ENCODE results near the gene GRAMD4. TPM values are rescaled to one million over a fixed set of nuclear protein-coding genes. Genes with fewer than 3 reads are reported as not detected.
"Not testable (repeated sequence)": the region's sequence is repeated elsewhere in the genome, so short reads cannot be mapped to it uniquely, and the experiment has no call there.

GRAMD4 gene
- total RNA-seq, 1 experiment from 2014 or later: 18.4 TPM

DNA sequence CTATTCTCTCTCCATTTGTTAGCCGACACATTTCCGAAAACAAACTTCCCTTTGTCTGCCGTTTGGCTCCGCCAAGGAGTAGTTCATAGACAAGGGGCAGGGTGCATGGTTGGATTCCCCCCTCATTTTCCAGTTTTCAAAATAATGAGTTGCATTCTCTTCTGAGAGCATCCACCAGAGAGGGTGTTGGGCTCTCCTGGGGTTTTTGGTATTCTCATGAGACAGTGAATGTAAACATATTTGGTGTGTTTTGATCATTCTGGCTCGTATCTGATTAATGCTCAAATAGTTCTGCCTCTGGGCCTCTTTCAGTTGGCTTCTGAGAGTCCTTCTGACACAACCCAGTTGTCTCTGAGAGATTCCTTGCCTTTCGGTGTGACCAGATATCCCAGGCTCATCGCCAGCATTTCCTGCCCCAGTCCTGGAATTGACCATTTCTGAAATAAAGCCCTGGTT is 21.7 kb downstream of the GRAMD4 start:
- no TSS peak for BruUV-seq (replicated peaks)
- Histone ChIP-seq H3K27ac (ENCODE audit: low read depth, low read length, poor library complexity, severe bottlenecking) (no peak overlapping the region), H3K4me3 (ENCODE audit: low read depth, low read length, poor library complexity, severe bottlenecking) (no peak overlapping the region), H3K9me3 (ENCODE audit: low read depth, low read length, poor library complexity, severe bottlenecking) (no peaks in the 10 kb centered on the region), H3K4me1 (ENCODE audit: insufficient read depth, low read length, poor library complexity, severe bottlenecking) (peaks cover 4% of the 10 kb centered on the region), H3K36me3 (ENCODE audit: insufficient read depth, low read length, poor library complexity, severe bottlenecking) (no peaks in the 10 kb centered on the region), H3K27me3 (replicated peaks; ENCODE audit: insufficient read depth, low read depth, low read length, poor library complexity) (no peaks in the 10 kb centered on the region)
- ChIA-PET POLR2A (ENCODE audit: low non-redundant PET) (no interaction called here), CTCF (no interaction called here)
- DNase-seq (ENCODE audit: low spot score): no peak
- intact Hi-C loops (cut with micrococcal nuclease; ENCODE audit: unreplicated experiment): no loop called here
- TF ChIP-seq, protein P1, sequence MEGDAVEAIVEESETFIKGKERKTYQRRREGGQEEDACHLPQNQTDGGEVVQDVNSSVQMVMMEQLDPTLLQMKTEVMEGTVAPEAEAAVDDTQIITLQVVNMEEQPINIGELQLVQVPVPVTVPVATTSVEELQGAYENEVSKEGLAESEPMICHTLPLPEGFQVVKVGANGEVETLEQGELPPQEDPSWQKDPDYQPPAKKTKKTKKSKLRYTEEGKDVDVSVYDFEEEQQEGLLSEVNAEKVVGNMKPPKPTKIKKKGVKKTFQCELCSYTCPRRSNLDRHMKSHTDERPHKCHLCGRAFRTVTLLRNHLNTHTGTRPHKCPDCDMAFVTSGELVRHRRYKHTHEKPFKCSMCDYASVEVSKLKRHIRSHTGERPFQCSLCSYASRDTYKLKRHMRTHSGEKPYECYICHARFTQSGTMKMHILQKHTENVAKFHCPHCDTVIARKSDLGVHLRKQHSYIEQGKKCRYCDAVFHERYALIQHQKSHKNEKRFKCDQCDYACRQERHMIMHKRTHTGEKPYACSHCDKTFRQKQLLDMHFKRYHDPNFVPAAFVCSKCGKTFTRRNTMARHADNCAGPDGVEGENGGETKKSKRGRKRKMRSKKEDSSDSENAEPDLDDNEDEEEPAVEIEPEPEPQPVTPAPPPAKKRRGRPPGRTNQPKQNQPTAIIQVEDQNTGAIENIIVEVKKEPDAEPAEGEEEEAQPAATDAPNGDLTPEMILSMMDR (conservative IDR thresholded peaks at IDR 0.05; ENCODE audit: low read depth, low read length): no peak
- no peak for TF ChIP-seq EZH2 (IDR thresholded peaks at IDR 0.05; ENCODE audit: borderline replicate concordance, low read depth, low read length, poor library complexity, severe bottlenecking)

DNA sequence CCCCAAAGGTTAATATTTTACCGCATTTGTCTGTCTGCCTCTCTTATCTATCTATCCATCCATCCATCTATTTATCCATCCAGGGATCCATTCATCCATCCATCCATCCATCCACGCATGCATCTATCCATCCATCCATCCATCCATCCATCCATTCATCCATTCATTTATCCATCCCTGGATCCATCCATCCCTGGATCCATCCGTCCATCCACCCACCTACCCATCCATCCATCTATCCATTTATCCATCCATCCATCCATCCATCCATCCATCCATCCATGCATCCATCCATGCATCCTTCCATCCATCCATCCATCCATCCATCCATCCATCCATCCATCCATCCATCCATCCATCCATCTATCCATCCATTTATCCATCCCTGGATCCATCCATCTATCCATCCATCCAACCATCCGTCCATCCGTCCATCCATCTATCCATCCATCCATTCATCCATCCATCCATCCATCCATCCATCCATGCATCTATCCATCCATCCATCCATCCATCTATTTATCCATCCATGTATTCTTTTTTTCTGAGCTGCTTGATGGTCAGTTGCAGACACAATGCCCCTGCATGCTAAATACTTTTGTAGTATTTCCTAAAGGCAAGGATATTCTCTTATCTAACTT is 22.8 kb downstream of the GRAMD4 start:
- H3K36me3 ChIP-seq (ENCODE audit: insufficient read depth, low read length, poor library complexity, severe bottlenecking); BruUV-seq (replicated peaks); H3K27me3 ChIP-seq (replicated peaks; ENCODE audit: insufficient read depth, low read depth, low read length, poor library complexity); CTCF ChIA-PET; H3K4me1 ChIP-seq (ENCODE audit: insufficient read depth, low read length, poor library complexity, severe bottlenecking); H3K9me3 ChIP-seq (ENCODE audit: low read depth, low read length, poor library complexity, severe bottlenecking); DNase-seq (ENCODE audit: low spot score); POLR2A ChIA-PET (ENCODE audit: low non-redundant PET); H3K4me3 ChIP-seq (ENCODE audit: low read depth, low read length, poor library complexity, severe bottlenecking); H3K27ac ChIP-seq (ENCODE audit: low read depth, low read length, poor library complexity, severe bottlenecking); intact Hi-C loops (cut with micrococcal nuclease; ENCODE audit: unreplicated experiment): not testable (repeated sequence)

DNA sequence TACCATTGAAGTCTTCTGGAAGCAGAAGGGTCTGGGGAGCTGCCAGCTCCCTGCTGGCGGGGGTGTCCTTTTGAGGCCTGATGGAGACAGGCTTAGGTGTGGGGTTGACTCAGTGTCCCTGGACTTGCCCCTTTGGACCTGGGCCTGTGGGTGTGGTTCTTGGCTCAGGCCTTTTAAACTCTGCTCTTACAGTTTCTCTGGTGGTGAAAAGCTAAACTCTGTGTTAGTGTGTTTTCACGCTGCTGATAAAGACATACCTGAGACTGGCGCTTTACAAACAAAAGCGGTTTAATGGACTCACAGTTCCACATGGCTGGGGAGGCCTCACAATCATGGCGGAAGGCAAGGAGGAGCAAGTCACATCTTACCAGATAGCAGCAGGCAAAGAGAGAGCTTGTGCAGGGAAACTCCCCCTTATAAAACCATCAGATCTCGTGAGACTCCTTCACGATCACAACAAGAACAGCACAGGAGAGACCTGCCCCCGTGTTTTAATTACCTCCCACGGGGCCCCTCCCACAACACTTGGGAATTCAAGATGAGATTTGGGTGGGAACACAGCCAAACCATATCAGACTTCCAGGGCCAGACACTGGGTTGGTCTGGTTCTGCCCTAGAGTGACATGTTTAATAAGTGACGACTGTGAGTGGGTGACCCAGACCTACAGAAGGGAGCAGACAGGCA is 26.5 kb downstream of the GRAMD4 start:
- no peaks in the 10 kb centered on the region for H3K4me1 ChIP-seq (ENCODE audit: insufficient read depth, low read length, poor library complexity, severe bottlenecking)
- POLR2A ChIA-PET (ENCODE audit: low non-redundant PET): no interaction called here
- no peak overlapping the region for H3K27ac ChIP-seq (ENCODE audit: low read depth, low read length, poor library complexity, severe bottlenecking)
- BruUV-seq (replicated peaks): no TSS peak
- DNase-seq (ENCODE audit: low spot score): no peak
- CTCF ChIA-PET: no interaction called here
- TF ChIP-seq, protein P1 (conservative IDR thresholded peaks at IDR 0.05; ENCODE audit: low read depth, low read length): no peak
- no peak for TF ChIP-seq EZH2 (IDR thresholded peaks at IDR 0.05; ENCODE audit: borderline replicate concordance, low read depth, low read length, poor library complexity, severe bottlenecking)
- H3K4me3 ChIP-seq (ENCODE audit: low read depth, low read length, poor library complexity, severe bottlenecking): no peak overlapping the region
- no peaks in the 10 kb centered on the region for H3K36me3 ChIP-seq (ENCODE audit: insufficient read depth, low read length, poor library complexity, severe bottlenecking)
- no peaks in the 10 kb centered on the region for H3K9me3 ChIP-seq (ENCODE audit: low read depth, low read length, poor library complexity, severe bottlenecking)
- intact Hi-C loops (cut with micrococcal nuclease; ENCODE audit: unreplicated experiment): no loop called here
- no peaks in the 10 kb centered on the region for H3K27me3 ChIP-seq (replicated peaks; ENCODE audit: insufficient read depth, low read depth, low read length, poor library complexity)

DNA sequence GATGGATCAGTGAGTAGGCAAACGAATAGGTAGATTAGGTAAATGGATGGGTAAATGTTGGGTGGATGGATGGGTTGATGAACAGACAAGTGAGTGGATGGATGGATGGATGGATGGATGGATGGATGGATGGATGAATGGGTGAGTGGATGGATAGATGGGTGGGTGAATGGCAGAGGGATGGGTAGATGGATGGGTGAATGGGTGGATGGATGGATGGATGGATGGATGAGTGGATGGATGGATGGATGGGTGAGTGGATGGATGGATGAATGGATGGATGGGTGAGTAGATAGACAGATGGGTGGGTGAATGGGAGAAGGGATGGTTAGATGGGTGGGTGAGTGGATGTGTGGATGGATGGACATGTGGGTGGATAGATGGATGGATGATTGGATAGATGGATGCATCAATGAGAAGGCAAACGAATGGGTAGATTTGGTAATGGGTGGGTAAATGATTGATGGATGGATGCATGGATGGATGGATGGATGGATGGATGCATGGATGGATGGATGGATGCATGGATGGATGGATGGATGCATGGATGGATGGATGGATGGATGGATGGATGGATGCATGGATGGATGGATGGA is 28.1 kb downstream of the GRAMD4 start:
- DNase-seq (ENCODE audit: low spot score); H3K4me1 ChIP-seq (ENCODE audit: insufficient read depth, low read length, poor library complexity, severe bottlenecking); H3K36me3 ChIP-seq (ENCODE audit: insufficient read depth, low read length, poor library complexity, severe bottlenecking); POLR2A ChIA-PET (ENCODE audit: low non-redundant PET); intact Hi-C loops (cut with micrococcal nuclease; ENCODE audit: unreplicated experiment); H3K27ac ChIP-seq (ENCODE audit: low read depth, low read length, poor library complexity, severe bottlenecking); CTCF ChIA-PET; H3K4me3 ChIP-seq (ENCODE audit: low read depth, low read length, poor library complexity, severe bottlenecking); H3K27me3 ChIP-seq (replicated peaks; ENCODE audit: insufficient read depth, low read depth, low read length, poor library complexity); BruUV-seq (replicated peaks); H3K9me3 ChIP-seq (ENCODE audit: low read depth, low read length, poor library complexity, severe bottlenecking): not testable (repeated sequence)
